Loucy (cell line): ENCODE data around the gene CD8B.

Experiments
- CTCF ChIP-seq: fragments of 200-600 bp; sonication (generic); conservative IDR thresholded peaks from 2 replicates; pipeline ENCODE4 v1.5.1; 2014; ENCODE audit warnings: mild to moderate bottlenecking, antibody characterized with exemption, low read length
- EZH2phosphoT487 ChIP-seq: fragments of 200-600 bp; IDR thresholded peaks from 2 replicates; pipeline ENCODE4 v1.6.1; 2018; ENCODE audit warnings: antibody characterized with exemption, mild to moderate bottlenecking, moderate library complexity, borderline replicate concordance

- no peak for TF ChIP-seq CTCF
- TF ChIP-seq EZH2phosphoT487: no peak
These were observed 91.8 kb downstream of the CD8B start for GRCh38 chr2:86769838-86770237.
